ENCODE measurements around the gene PACSIN1.
A peak's percentile ranks its signal among the peaks of the same experiment; 100 is the strongest.

PACSIN1 gene, protein sequence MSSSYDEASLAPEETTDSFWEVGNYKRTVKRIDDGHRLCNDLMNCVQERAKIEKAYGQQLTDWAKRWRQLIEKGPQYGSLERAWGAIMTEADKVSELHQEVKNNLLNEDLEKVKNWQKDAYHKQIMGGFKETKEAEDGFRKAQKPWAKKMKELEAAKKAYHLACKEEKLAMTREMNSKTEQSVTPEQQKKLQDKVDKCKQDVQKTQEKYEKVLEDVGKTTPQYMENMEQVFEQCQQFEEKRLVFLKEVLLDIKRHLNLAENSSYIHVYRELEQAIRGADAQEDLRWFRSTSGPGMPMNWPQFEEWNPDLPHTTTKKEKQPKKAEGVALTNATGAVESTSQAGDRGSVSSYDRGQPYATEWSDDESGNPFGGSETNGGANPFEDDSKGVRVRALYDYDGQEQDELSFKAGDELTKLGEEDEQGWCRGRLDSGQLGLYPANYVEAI

GRCh38 chr6:34465531-34466241, at the start of gene PACSIN1:
Gene PACSIN1, plus strand, starts transcription at chr6:34466076. Its CDS starts 60,230 bp downstream, at chr6:34526306.
- H3K4me3 ChIP-seq (ENCODE audit: low read depth, low read length), result 0 out of 2 replicates have a peak within 1 kb of the TSS, but pooled peaks have one; percentile 6
- TF ChIP-seq, protein P1, sequence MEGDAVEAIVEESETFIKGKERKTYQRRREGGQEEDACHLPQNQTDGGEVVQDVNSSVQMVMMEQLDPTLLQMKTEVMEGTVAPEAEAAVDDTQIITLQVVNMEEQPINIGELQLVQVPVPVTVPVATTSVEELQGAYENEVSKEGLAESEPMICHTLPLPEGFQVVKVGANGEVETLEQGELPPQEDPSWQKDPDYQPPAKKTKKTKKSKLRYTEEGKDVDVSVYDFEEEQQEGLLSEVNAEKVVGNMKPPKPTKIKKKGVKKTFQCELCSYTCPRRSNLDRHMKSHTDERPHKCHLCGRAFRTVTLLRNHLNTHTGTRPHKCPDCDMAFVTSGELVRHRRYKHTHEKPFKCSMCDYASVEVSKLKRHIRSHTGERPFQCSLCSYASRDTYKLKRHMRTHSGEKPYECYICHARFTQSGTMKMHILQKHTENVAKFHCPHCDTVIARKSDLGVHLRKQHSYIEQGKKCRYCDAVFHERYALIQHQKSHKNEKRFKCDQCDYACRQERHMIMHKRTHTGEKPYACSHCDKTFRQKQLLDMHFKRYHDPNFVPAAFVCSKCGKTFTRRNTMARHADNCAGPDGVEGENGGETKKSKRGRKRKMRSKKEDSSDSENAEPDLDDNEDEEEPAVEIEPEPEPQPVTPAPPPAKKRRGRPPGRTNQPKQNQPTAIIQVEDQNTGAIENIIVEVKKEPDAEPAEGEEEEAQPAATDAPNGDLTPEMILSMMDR (IDR thresholded peaks at IDR 0.05; ENCODE audit: low read depth, low read length), result no peak

GRCh38 chr6:34416877-34417371, 49.0 kb upstream of the PACSIN1 start:
- H3K4me3 ChIP-seq (ENCODE audit: low read depth, low read length), result no peak overlapping the region
- TF ChIP-seq, protein P1 (IDR thresholded peaks at IDR 0.05; ENCODE audit: low read depth, low read length), result no peak

GRCh38 chr6:34418367-34418766, 47.5 kb upstream of the PACSIN1 start:
- no peak overlapping the region for H3K4me3 ChIP-seq (ENCODE audit: low read depth, low read length)
- TF ChIP-seq, protein P1 (IDR thresholded peaks at IDR 0.05; ENCODE audit: low read depth, low read length), result no peak

DNA sequence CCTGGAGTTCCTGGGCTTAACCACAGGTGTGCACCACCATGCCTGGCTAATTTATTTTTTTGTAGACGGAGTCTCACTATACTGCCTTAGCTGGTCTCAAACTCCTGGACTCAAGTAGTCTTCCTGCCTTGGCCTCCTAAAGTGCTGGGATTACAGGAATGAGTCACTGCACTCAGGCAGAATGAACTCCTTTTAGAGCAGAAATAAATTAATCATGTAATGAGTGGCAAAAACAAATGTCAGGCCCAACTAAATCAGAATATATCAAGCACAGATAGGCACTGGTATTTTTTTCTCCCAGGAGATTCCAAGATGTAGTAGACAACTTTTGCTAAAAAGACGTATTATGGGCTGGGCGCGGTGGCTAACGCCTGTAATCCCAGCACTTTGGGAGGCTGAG, 42.6 kb upstream of the PACSIN1 start:
- TF ChIP-seq, protein P1 (IDR thresholded peaks at IDR 0.05; ENCODE audit: low read depth, low read length), result no peak
- H3K4me3 ChIP-seq (ENCODE audit: low read depth, low read length), result no peak overlapping the region

- H3K4me3 ChIP-seq (ENCODE audit: low read depth, low read length), result peak overlapping the region; percentile 98
- TF ChIP-seq, protein P1 (IDR thresholded peaks at IDR 0.05; ENCODE audit: low read depth, low read length), result no peak
Observed at GRCh38 chr6:34424200-34425131, 41.4 kb upstream of the PACSIN1 start.

GRCh38 chr6:34425132-34425497, 40.8 kb upstream of the PACSIN1 start:
- TF ChIP-seq, protein P1 (IDR thresholded peaks at IDR 0.05; ENCODE audit: low read depth, low read length), result no peak
- peak overlapping the region; percentile 98 for H3K4me3 ChIP-seq (ENCODE audit: low read depth, low read length)
